Breast epithelium (tissue), 3 donors: ENCODE results near the gene KLK15.

ENCODE experiments used
- POLR2A ChIP-seq: fragments of 450-650 bp; IDR thresholded peaks from one replicate; pipeline ENCODE4 v1.6.1; 2016; ENCODE audit warnings: antibody characterized with exemption, mild to moderate bottlenecking, moderate library complexity
- POLR2AphosphoS5 ChIP-seq, 3 donors: sonication (generic); formaldehyde crosslinking; IDR thresholded peaks; one replicate each; pipeline ENCODE4 v1.6.1; 2017; ENCODE audit warnings: antibody characterized with exemption in 3 of 3
- TF ChIP-seq, protein P1 (sequence below), 3 donors: fragments of 450-650 bp; IDR thresholded peaks; one replicate each; pipeline ENCODE4 v1.5.1; 2016 to 2017; ENCODE audit warnings: antibody characterized with exemption in 3 of 3, mild to moderate bottlenecking in 3 of 3, moderate library complexity in 3 of 3

DNA sequence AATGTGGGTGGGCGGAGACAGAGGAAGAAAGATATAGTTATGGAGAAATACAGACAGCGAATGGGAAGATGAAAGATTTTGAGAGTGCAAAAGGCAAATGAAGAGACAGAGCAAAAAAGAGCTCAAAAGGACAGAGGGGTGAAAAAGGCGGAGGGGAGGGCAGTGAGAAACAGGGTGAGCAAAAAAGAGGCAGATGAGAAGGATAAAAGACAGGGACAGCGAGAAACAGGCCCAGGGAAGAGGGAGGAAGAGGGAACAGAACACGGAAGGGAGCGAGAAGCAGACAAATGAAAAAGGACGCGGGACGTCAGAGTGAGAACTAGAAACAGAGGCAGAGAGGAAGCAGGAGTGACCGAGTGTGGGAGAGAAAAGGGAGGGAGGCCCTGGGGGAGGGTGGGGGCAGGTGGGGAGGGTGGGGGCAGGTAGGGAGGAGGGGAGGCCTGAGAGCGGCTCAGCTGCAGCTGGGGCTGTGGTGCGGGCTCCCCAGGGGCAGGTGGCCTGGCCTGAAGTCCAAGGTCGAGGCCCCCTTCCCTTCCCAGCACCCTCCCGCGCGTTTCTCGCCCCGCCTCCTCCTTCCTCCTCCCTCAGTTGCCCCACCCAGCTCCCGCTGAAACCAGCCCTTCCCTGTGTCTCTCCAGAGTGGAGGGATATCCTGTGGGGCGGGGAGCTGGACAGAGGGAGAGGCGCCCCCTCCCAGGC, 12.7 kb downstream of the KLK15 start:
- TF ChIP-seq, protein P1, sequence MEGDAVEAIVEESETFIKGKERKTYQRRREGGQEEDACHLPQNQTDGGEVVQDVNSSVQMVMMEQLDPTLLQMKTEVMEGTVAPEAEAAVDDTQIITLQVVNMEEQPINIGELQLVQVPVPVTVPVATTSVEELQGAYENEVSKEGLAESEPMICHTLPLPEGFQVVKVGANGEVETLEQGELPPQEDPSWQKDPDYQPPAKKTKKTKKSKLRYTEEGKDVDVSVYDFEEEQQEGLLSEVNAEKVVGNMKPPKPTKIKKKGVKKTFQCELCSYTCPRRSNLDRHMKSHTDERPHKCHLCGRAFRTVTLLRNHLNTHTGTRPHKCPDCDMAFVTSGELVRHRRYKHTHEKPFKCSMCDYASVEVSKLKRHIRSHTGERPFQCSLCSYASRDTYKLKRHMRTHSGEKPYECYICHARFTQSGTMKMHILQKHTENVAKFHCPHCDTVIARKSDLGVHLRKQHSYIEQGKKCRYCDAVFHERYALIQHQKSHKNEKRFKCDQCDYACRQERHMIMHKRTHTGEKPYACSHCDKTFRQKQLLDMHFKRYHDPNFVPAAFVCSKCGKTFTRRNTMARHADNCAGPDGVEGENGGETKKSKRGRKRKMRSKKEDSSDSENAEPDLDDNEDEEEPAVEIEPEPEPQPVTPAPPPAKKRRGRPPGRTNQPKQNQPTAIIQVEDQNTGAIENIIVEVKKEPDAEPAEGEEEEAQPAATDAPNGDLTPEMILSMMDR (IDR thresholded peaks at IDR 0.05): no peak
- TF ChIP-seq POLR2A: no peak
- no peak for TF ChIP-seq POLR2AphosphoS5 (IDR thresholded peaks at IDR 0.05)
